WTC11 (cell line): ENCODE results near the gene ZNF639. TPM values are rescaled to one million over a fixed set of nuclear protein-coding genes. Genes with fewer than 3 reads are reported as not detected.
A peak's percentile ranks its signal among the peaks of the same experiment; 100 is the strongest.

Experiments
- ATAC-seq: fragments of 200-7000 bp; cut with Tn5 transposase; 2 replicates; pipeline ENCODE4 v1.10.0; 2021; ENCODE audit warnings: mild to moderate bottlenecking, moderate library complexity
- CTCF ChIA-PET: fragments of 300-600 bp; sonication (Branson Sonifier 250); formaldehyde crosslinking; loops from one replicate; lab custom pipeline; 2021; ENCODE audit warnings: antibody characterized with exemption; lab: Charles Lee
- POLR2A ChIA-PET: fragments of 350-600 bp; sonication (Branson Sonifier 250); formaldehyde crosslinking; loops from one replicate; lab custom pipeline; 2021; ENCODE audit warnings: antibody characterized with exemption; lab: Charles Lee
- DNase-seq: peaks from one replicate; pipeline ENCODE4 v3.0.0; 2021; ENCODE audit warnings: low spot score
- H3K27ac Mint-ChIP-seq: 2 replicates; pipeline ENCODE4 v1.8.0; 2021; ENCODE audit warnings: mixed read lengths
- H3K27me3 Mint-ChIP-seq: 2 replicates; pipeline ENCODE4 v1.8.0; 2021; ENCODE audit warnings: low read depth, mild to moderate bottlenecking, moderate library complexity, mixed read lengths
- H3K36me3 Mint-ChIP-seq: 2 replicates; pipeline ENCODE4 v1.8.0; 2021; ENCODE audit warnings: mixed read lengths
- H3K4me1 Mint-ChIP-seq: 2 replicates; pipeline ENCODE4 v1.8.0; 2022; ENCODE audit warnings: mixed read lengths
- H3K4me3 Mint-ChIP-seq: 2 replicates; pipeline ENCODE4 v1.8.0; 2021; ENCODE audit warnings: mild to moderate bottlenecking, moderate library complexity, mixed read lengths
- H3K9me3 Mint-ChIP-seq: 2 replicates; pipeline ENCODE4 v1.8.0; 2021; ENCODE audit warnings: mixed read lengths
- ARID4B ChIP-seq: sonication (generic); formaldehyde crosslinking; IDR thresholded peaks from 2 replicates; pipeline ENCODE4 v1.8.0; 2023; ENCODE audit warnings: missing genetic modification reagents, mild to moderate bottlenecking, borderline replicate concordance
- ATF1 ChIP-seq: sonication (generic); formaldehyde crosslinking; IDR thresholded peaks from 2 replicates; pipeline ENCODE4 v1.8.1; 2023; ENCODE audit warnings: mild to moderate bottlenecking, moderate library complexity, missing genetic modification reagents
- ATF2 ChIP-seq: sonication (generic); formaldehyde crosslinking; IDR thresholded peaks from 2 replicates; pipeline ENCODE4 v1.8.1; 2022; ENCODE audit warnings: low read depth, missing genetic modification reagents, borderline replicate concordance
- GABPB1 ChIP-seq: sonication (generic); formaldehyde crosslinking; IDR thresholded peaks from 2 replicates; pipeline ENCODE4 v1.8.1; 2023; ENCODE audit warnings: mild to moderate bottlenecking, missing genetic modification reagents
- JUN ChIP-seq: sonication (generic); formaldehyde crosslinking; IDR thresholded peaks from 2 replicates; pipeline ENCODE4 v1.8.0; 2023; ENCODE audit warnings: mild to moderate bottlenecking, missing genetic modification reagents
- ZNF532 ChIP-seq: fragments of 250-450 bp; sonication (Bioruptor Pico); IDR thresholded peaks from 2 replicates; pipeline ENCODE4 v1.9.0; 2021; ENCODE audit warnings: mild to moderate bottlenecking, borderline replicate concordance
- total RNA-seq: library from RNA; stranded (reverse); gene quantifications from 3 replicates; pipeline ENCODE4 v1.2.3, GENCODE V29; 2021
- TF ChIP-seq, protein P1 (sequence below): fragments of 200-600 bp; IDR thresholded peaks from 2 replicates; pipeline ENCODE4 v1.8.0; 2022; ENCODE audit warnings: antibody characterized with exemption

Gene ZNF639
- total RNA-seq, 1 experiment from 2014 or later: 34.8 TPM

- no peak for TF ChIP-seq ZNF532
These were observed 4.0 kb upstream of the ZNF639 start (continued) for GRCh38 chr3:179318876-179319275.

DNA sequence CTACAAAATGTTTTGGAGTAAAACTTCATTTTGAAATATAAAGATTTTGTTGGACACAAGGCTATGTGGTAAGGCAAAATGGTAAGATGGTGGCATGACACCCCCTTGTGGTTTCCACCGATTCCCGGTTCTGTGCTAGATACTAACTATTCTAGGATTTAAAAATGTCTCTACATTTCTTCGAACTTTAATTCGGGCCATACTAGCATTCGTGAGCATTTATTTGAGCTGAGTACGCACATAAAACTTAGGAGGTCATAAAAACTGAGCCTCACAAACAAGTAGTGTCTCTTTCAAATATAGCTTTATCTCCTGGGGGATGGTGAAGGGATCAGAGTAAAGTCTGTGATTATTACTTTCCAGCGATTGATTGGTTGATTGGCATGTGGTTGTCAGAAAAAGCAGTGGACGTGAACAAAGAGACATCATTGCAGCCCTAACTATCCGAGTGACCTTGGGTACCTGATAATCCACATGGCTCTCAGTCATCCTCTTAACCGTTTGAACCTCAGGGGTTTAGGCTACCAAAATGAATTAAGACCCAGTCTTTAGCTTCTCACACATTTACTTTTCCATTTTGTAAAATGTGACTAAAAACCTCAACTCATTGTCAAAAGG, 1.1 kb upstream of the ZNF639 start:
- TF ChIP-seq ARID4B (CRISPR knock-in tag) (no peak), ATF2 (no peak), JUN (CRISPR knock-in tag) (no peak), ATF1 (CRISPR knock-in tag) (no peak), GABPB1 (CRISPR knock-in tag) (no peak)
- TF ChIP-seq, protein P1, sequence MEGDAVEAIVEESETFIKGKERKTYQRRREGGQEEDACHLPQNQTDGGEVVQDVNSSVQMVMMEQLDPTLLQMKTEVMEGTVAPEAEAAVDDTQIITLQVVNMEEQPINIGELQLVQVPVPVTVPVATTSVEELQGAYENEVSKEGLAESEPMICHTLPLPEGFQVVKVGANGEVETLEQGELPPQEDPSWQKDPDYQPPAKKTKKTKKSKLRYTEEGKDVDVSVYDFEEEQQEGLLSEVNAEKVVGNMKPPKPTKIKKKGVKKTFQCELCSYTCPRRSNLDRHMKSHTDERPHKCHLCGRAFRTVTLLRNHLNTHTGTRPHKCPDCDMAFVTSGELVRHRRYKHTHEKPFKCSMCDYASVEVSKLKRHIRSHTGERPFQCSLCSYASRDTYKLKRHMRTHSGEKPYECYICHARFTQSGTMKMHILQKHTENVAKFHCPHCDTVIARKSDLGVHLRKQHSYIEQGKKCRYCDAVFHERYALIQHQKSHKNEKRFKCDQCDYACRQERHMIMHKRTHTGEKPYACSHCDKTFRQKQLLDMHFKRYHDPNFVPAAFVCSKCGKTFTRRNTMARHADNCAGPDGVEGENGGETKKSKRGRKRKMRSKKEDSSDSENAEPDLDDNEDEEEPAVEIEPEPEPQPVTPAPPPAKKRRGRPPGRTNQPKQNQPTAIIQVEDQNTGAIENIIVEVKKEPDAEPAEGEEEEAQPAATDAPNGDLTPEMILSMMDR: no peak

More for the DNA sequence above, 1.1 kb upstream of the ZNF639 start:
- ChIA-PET POLR2A (interaction anchor here (0.8 kb wide), 1 partner anchor 250 kb away, joined by 3 read pairs; the partner anchor contains the start of gene ZMAT3), CTCF (interaction anchor here (0.7 to 2.5 kb wide), 15 partner anchors 9 to 886 kb away, joined by 3 to 17 read pairs (median 5); partner anchors contain the start of gene ZMAT3)
- Mint-ChIP-seq H3K9me3 (no peaks in the 10 kb centered on the region), H3K36me3 (no peaks in the 10 kb centered on the region), H3K4me1 (peaks cover 28% of the 10 kb centered on the region), H3K4me3 (peak overlapping the region; percentile 75), H3K27me3 (no peaks in the 10 kb centered on the region), H3K27ac (peak overlapping the region; percentile 47)
- ATAC-seq (no peak), DNase-seq (peak; percentile 25)
